D721Med (cell line): ENCODE data around the gene SLC12A6.

ENCODE experiments used
- DNase-seq: peaks from one replicate; pipeline ENCODE4 v3.0.0; 2011; ENCODE audit warnings: low spot score; ENCODE audit not compliant: insufficient read length
- FAIRE-seq: peaks from 2 replicates; lab custom pipeline; 2011; peaks lifted over from hg19 to GRCh38; lab: Jason Lieb, UNC
- TF ChIP-seq, protein P1 (sequence below): IDR thresholded peaks from 2 replicates; pipeline ENCODE4 v1.5.1; 2012; ENCODE audit warnings: mild to moderate bottlenecking, control low read depth; ENCODE audit not compliant: insufficient read depth; ENCODE audit errors: missing control alignments

SLC12A6 gene

DNA sequence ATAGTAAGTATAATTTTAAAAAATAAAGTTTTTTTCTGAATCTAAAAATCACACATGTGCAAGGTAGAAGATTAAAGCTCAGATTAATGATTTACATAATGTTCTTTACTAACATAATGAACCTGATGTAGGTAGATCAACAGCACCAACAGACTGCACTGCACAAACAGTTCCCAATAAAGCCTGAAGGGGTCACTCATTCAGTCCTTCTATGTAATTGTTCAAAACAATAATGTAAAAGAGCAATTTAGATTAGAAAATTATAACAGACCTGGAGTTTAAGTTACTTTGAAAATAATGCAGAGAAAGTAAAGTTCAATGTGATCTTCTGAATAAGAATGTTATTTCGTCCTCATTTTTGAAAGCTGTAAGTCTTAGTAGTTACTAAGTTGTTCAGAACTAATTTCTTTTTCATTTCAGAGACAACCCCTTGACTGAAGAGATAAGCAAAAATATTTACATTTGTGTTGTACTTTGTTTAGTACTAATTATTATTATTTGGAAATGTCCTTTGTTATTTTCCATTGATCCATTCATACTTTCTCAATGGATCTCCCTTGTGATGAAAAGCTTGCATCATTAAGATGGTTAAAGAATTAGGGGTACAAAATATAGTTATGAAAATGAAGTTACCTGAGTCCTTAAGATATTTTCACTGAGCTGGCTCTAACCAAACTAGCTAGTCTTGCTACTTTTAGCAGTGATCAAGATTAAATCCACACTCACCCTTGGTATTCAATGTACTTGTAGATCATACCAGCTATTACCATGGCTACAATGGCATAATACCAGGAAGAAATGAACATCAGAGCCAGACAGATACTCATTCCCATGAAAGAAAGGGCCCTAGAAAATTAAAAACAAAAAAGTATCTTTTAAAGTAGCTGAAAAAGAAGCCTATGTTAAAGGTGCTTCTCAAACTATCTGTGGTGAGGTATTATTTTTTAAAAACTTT lies 95.9 kb downstream of the SLC12A6 start:
- no peak for FAIRE-seq
- TF ChIP-seq, protein P1, sequence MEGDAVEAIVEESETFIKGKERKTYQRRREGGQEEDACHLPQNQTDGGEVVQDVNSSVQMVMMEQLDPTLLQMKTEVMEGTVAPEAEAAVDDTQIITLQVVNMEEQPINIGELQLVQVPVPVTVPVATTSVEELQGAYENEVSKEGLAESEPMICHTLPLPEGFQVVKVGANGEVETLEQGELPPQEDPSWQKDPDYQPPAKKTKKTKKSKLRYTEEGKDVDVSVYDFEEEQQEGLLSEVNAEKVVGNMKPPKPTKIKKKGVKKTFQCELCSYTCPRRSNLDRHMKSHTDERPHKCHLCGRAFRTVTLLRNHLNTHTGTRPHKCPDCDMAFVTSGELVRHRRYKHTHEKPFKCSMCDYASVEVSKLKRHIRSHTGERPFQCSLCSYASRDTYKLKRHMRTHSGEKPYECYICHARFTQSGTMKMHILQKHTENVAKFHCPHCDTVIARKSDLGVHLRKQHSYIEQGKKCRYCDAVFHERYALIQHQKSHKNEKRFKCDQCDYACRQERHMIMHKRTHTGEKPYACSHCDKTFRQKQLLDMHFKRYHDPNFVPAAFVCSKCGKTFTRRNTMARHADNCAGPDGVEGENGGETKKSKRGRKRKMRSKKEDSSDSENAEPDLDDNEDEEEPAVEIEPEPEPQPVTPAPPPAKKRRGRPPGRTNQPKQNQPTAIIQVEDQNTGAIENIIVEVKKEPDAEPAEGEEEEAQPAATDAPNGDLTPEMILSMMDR = peak; percentile 60
- DNase-seq = peak; percentile 27

DNA sequence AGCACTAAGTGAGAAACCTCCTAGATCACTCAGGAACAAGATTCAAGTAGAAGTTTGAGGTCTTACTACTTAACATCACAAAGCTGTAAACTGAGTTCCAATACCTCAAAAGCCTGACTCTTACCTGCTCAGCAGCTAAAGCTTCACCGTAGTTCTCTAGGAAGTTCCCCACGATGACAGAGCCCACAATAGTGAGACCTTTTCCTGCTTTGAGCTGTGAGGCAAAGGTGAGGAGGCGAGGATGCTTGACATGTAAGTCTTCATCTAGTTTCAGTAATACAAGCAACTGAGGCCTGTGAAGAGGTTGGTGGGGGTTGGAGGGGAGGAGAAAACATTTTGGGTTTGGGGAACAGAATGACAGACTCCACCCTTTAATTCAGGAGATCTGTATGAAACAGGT lies 97.0 kb downstream of the SLC12A6 start:
- TF ChIP-seq, protein P1 = no peak
- DNase-seq = no peak
- FAIRE-seq = no peak

DNA sequence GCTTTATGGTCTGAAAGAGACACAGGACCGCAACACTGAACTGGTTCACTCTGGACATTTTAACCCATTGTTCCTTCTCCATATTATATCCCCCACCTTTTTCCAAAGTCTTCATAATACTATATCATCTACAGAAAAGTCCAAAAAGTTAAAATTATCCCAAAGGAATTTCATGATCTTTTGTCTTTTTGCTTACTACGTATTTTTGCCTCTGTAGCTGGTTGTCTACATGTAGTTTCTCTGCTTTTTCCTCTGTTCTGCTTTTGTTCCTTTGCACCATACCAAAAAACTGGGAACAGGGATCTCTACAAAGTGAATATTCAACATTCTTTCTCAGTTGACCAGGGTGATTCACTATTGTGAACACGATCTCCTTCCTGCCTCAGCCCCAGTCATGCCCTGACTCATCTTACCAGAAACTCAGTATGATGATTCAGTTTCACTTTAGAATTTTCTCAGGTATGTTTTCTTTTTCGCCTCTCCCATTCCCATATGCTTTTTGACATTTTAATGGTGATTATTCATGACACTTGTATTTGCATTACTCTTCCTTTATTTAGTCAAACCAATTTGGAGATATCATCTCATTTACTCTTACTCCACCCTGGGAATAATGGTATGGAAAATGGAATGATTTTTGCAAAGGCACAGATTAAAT lies 98.3 kb downstream of the SLC12A6 start:
- FAIRE-seq (no peak), DNase-seq (no peak)
- TF ChIP-seq, protein P1 = no peak

DNA sequence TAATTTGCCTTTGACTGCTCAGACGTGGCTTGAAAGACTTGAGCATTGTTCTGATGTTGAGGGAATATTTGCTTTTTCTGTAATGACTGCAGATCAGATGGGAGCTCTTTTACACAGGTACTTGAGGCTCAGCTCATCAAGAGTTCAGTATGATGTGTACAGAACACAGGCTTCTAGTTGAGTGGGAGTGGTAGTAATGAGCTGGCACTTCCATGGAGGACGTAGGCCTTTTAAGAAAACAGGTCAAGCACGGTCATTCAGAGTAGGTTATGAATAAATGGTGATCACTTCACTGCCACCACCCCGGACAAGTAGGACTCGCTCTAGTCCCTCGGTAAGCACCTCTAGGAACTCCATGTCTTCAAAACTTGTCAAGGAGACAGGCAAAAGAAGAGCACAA lies 104.0 kb downstream of the SLC12A6 start:
- FAIRE-seq (no peak), DNase-seq (no peak)
- TF ChIP-seq, protein P1 = no peak

DNA sequence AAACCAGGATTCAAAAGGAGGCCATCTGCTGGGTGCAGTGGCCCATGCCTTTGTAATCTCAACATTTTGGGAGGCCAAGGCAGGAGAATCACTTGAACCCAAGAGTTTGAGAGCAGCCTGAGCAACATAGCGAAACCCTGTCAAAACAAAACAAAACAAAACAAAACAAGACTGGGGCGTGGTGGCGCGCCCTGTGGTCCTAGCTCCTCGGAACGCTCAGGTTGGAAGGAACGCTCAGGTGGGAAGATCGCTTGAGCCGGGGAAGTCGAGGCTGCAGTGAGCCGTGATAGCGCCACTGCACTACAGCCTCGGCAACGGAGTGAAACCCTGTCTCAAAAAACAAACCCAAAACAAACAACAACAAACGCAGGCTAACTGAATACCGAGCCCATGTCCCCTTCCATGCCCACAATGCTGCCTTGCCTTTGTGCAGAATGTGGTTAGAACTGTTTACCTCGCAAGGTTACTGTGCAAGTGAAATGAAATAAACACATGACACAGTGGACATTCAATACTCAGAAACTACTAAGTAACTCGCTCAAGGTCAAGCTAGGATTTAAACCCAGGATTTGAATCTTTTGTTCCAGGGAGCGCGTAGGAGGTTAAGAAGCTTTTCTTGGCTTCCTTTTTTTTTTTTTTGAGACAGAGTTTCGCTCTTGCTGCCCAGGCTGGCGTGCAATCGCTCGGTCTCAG lies 113.5 kb downstream of the SLC12A6 start:
- DNase-seq (peak; percentile 38), FAIRE-seq (peak; percentile 38)
- TF ChIP-seq, protein P1 = no peak

DNA sequence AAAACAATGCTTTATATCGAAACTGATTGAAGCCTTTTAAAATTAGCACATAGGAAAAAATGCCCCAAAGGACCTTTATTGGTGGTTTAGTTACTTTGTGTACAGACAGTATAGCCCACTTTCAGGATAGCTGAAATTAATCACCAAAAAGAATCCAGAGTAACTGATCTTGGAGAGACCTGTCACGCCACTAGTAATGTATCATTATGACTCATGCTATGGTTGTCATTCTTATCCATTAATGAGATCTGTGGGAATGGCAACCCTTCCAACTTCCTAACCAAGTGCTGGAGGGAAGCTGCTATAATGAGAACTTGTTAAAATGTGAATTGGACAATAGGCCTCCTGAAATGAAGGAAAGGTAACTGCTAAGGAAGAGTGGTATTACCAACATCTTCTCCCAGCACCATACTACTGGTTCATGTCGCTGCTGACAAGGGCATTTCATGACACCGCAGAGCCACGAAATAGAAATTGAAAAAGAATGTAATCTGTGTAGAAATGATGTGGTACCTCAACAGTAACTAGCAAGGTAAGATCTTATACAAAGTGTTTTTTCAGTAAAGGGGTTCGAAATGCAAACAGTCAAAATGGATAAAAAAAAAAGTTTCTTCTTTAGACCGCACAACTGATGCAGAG lies 119.9 kb downstream of the SLC12A6 start:
- FAIRE-seq (no peak), DNase-seq (no peak)
- TF ChIP-seq, protein P1 = no peak
